Ascending aorta (tissue), 2 donors: Measurements from ENCODE around the gene ATXN1. TPM values are rescaled to one million over a fixed set of nuclear protein-coding genes. Genes with fewer than 3 reads are reported as not detected.

Experiments
- DNase-seq, 2 donors: peaks; one replicate each; pipeline ENCODE4 v3.0.0-alpha.2; 2019; ENCODE audit warnings: low spot score in 2 of 2
- H3K27ac ChIP-seq, 2 donors: fragments of 200-600 bp; sonication (generic); one replicate each; pipeline ENCODE4 v1.5.1; 2016 to 2017; ENCODE audit warnings: mild to moderate bottlenecking in 1 of 2
- H3K27me3 ChIP-seq: fragments of 200-600 bp; sonication (generic); one replicate; pipeline ENCODE4 v1.5.1; 2017
- H3K36me3 ChIP-seq, 2 donors: fragments of 200-600 bp; sonication (generic); one replicate each; pipeline ENCODE4 v1.5.1; 2016
- H3K4me1 ChIP-seq, 2 donors: fragments of 200-600 bp; sonication (generic); one replicate each; pipeline ENCODE4 v1.5.1; 2016 to 2017; ENCODE audit warnings: mild to moderate bottlenecking in 1 of 2
- H3K4me3 ChIP-seq, 2 donors: fragments of 200-600 bp; sonication (generic); one replicate each; pipeline ENCODE4 v1.5.1; 2016 to 2017; ENCODE audit warnings: mild to moderate bottlenecking in 1 of 2
- H3K9me3 ChIP-seq, 2 donors: fragments of 200-600 bp; sonication (generic); one replicate each; pipeline ENCODE4 v1.5.1; 2016
- intact Hi-C: fragments of 100-400 bp; cut with DNase I; formaldehyde crosslinking; loops from one replicate; pipeline ENCODE4 v1.15.1; 2023
- total RNA-seq: library from RNA; depleted of rRNA; stranded (reverse); fragments of >200 nt; gene quantifications from one replicate; pipeline ENCODE4 v1.1.0, GENCODE V29; 2016
- TF ChIP-seq, protein P1 (sequence below), 3 experiments: fragments of 200-600 bp in 2 of 3; fragments of 450-650 bp in 1 of 3; sonication (generic) in 2 of 3; IDR thresholded peaks; one replicate each; pipeline ENCODE4 v1.5.1; 2016 to 2019; ENCODE audit warnings: antibody characterized with exemption in 3 of 3, mild to moderate bottlenecking in 1 of 3, moderate library complexity in 1 of 3

The ATXN1 gene
- total RNA-seq, 1 donor from 2014 or later, result 68.3 TPM

DNA sequence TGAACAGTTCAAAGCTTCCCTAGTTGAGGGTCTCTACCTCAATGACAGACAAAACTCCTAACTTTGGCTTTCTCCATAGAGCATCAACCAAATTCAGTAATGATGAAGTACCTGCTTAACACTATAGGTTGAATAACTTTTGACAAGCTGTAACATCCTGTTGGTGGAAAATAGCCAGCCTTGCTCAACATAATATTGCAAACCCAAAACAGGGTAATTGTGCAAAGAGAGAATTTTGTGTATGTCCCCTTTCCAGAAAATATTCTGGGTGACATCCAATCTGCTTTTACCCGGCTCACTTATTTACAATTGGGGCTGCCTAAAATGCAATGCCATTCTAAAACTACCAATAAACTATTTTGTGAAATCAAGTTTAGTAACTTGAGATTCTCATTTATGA, 72.8 kb downstream of the ATXN1 start:
- H3K9me3 ChIP-seq, result no peaks in the 10 kb centered on the region
- no peaks in the 10 kb centered on the region for H3K36me3 ChIP-seq
- peaks cover 0 to 10% of the 10 kb centered on the region in 2 donors for H3K4me1 ChIP-seq
- no peak for DNase-seq
- TF ChIP-seq, protein P1, sequence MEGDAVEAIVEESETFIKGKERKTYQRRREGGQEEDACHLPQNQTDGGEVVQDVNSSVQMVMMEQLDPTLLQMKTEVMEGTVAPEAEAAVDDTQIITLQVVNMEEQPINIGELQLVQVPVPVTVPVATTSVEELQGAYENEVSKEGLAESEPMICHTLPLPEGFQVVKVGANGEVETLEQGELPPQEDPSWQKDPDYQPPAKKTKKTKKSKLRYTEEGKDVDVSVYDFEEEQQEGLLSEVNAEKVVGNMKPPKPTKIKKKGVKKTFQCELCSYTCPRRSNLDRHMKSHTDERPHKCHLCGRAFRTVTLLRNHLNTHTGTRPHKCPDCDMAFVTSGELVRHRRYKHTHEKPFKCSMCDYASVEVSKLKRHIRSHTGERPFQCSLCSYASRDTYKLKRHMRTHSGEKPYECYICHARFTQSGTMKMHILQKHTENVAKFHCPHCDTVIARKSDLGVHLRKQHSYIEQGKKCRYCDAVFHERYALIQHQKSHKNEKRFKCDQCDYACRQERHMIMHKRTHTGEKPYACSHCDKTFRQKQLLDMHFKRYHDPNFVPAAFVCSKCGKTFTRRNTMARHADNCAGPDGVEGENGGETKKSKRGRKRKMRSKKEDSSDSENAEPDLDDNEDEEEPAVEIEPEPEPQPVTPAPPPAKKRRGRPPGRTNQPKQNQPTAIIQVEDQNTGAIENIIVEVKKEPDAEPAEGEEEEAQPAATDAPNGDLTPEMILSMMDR (IDR thresholded peaks at IDR 0.05), result no peak
- H3K27ac ChIP-seq, result no peak overlapping the region
- no peak overlapping the region for H3K4me3 ChIP-seq
- no peaks in the 10 kb centered on the region for H3K27me3 ChIP-seq
- intact Hi-C loops, result no loop called here

DNA sequence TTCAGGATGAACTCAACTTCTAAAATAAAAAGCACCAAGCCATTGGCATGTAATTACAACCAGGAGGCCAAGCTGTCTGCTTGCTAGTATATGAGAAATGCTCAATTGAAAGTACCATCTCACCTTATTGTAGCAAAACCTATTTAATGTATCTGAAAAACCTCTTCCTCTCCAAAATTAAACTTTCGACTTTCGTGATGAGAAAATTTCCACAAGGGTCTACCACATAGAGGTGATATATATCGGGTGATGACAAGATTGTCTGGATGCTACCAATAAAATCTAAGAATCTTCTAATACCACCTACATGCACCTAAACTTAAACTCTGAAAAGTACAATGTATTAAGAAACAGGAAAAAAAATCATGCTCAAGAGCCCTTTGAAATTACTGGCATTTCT, 74.2 kb downstream of the ATXN1 start:
- no peak overlapping the region for H3K4me3 ChIP-seq
- intact Hi-C loops, result no loop called here
- no peak overlapping the region for H3K27ac ChIP-seq
- TF ChIP-seq, protein P1 (IDR thresholded peaks at IDR 0.05), result no peak
- H3K36me3 ChIP-seq, result no peaks in the 10 kb centered on the region
- DNase-seq, result no peak
- peaks cover 0 to 12% of the 10 kb centered on the region in 2 donors for H3K4me1 ChIP-seq
- no peaks in the 10 kb centered on the region for H3K27me3 ChIP-seq
- no peaks in the 10 kb centered on the region for H3K9me3 ChIP-seq

DNA sequence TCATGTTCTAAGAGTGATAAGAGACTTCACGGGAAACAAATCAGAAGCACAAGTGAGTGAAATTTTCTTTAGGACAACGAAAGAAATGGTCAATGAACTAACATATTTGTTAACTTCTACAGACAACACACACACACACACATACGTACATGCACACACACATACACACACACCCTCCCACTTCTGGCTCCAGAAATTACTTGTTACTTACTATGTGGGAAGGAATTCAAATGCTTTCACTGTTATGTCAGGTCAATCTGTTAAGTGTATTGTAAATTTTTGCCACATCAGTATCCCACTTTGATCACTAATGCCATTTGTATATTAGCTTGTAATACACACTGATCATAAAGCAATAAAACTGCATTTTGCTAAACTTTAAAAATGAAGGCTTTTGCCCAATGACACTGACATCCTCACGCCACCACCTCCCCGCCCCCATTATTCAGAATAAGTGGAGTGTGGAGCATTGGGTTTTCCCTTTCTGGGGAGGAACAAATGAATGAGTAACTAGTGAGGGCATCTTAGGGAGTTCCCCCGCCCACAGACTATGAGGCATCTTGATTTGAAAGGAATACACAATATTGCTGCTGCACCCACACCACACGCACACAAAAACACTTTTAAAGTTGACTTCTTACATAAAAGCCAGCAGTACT, 76.2 kb downstream of the ATXN1 start:
- DNase-seq, result no peak
- Histone ChIP-seq H3K27me3 (no peaks in the 10 kb centered on the region), H3K36me3 (no peaks in the 10 kb centered on the region), H3K4me3 (no peak overlapping the region), H3K9me3 (no peaks in the 10 kb centered on the region), H3K27ac (no peak overlapping the region), H3K4me1 (peaks cover 0 to 12% of the 10 kb centered on the region in 2 donors)
- intact Hi-C loops, result no loop called here
- TF ChIP-seq, protein P1 (IDR thresholded peaks at IDR 0.05), result no peak

DNA sequence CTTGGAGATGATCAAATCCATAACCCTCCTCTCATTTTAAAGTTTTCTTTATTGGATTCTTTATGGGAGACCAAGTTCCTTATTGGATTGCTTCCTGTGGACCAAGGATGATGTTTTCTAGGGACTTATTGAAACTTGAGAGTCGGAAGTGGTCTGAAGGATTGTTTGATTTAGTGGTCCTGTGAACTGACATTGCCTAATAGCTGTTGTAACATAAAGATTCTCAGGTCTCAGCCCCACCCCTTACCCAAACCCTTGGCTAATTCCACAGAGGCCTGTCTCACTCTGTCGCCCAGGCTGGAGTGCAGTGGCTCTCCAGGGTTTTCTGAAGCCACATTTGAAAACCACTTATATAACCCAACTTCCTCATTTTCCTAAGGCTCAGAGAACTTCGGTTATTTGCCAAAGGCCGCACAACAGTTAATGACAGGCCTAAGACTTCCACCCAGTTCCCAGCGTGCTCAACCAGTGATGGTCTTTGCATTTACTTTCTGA, 77.0 kb downstream of the ATXN1 start:
- Histone ChIP-seq H3K9me3 (no peaks in the 10 kb centered on the region), H3K4me3 (no peak overlapping the region), H3K27me3 (no peaks in the 10 kb centered on the region), H3K27ac (no peak overlapping the region), H3K36me3 (no peaks in the 10 kb centered on the region), H3K4me1 (peaks cover 0 to 12% of the 10 kb centered on the region in 2 donors)
- intact Hi-C loops, result no loop called here
- TF ChIP-seq, protein P1 (IDR thresholded peaks at IDR 0.05), result no peak
- no peak for DNase-seq

DNA sequence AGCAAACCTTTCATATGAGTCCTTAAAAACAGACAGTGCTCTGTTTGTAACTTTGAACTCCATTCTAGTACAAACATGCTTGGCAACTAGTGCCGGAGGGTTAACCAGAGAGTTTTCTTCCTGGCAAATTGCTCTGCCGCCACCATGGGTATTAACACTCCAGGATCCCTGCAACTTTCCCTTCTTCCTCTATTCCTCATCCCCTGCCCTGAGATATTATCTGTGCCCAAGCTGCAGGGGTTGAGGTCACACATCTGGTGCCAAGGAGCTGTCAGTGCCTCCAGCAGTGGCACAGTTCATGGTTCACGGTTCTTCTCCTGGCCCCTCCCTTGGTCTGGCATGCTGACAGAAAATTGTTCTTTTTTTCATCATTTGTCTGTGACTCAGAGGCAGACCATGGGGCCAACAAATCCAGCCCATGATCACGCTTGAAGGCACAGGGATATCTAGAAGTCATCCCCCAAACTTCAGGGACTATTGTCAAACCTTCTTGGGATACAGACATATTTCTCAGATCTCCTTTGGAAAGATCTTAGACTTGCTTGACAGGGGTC, 77.5 kb downstream of the ATXN1 start:
- no peak overlapping the region for H3K27ac ChIP-seq
- peak in 1 of 2 donors; percentile 68 for DNase-seq

More for the DNA sequence above, 77.5 kb downstream of the ATXN1 start:
- intact Hi-C loops, result no loop called here
- Histone ChIP-seq H3K4me1 (peaks cover 0 to 12% of the 10 kb centered on the region in 2 donors), H3K27me3 (no peaks in the 10 kb centered on the region), H3K36me3 (no peaks in the 10 kb centered on the region), H3K4me3 (no peak overlapping the region), H3K9me3 (no peaks in the 10 kb centered on the region)
- TF ChIP-seq, protein P1 (IDR thresholded peaks at IDR 0.05), result no peak
